H1 (cell line): Measurements from ENCODE around the gene CIBAR2. TPM values are rescaled to one million over a fixed set of nuclear protein-coding genes. Genes with fewer than 3 reads are reported as not detected.

Experiments
- CTCF ChIA-PET: fragments of 300-600 bp; sonication (Branson Sonifier 250); formaldehyde crosslinking; loops from one replicate; lab custom pipeline; 2021; ENCODE audit not compliant: partially characterized antibody; lab: Charles Lee
- POLR2A ChIA-PET: fragments of 300-600 bp; sonication (Branson Sonifier 250); formaldehyde crosslinking; loops from one replicate; lab custom pipeline; 2021; ENCODE audit warnings: inconsistent platforms; ENCODE audit not compliant: partially characterized antibody; lab: Charles Lee
- DNase-seq, 2 experiments: peaks; one replicate each; pipeline versions ENCODE4 v3.0.0 to v3.0.0-alpha.2; 2010 to 2022; ENCODE audit warnings: low spot score in 2 of 2, low read depth in 1 of 2, mixed read lengths in 1 of 2
- FAIRE-seq: peaks from 2 replicates; lab custom pipeline; 2011; peaks lifted over from hg19 to GRCh38; lab: Jason Lieb, UNC
- H2AFZ ChIP-seq: 2 replicates; pipeline ENCODE4 v1.8.1; 2012; ENCODE audit warnings: low read length, inconsistent platforms
- H2AK5ac ChIP-seq: 2 replicates; pipeline ENCODE4 v1.6.1; 2013; ENCODE audit warnings: low read depth, low read length
- H2BK120ac ChIP-seq: replicated peaks from 2 replicates; pipeline ENCODE3; 2013; ENCODE audit warnings: low read depth, low read length, inconsistent platforms
- H2BK12ac ChIP-seq: 2 replicates; pipeline ENCODE4 v1.6.1; 2013; ENCODE audit warnings: low read depth, low read length
- H2BK15ac ChIP-seq: 2 replicates; pipeline ENCODE4 v1.6.1; 2013; ENCODE audit warnings: low read length
- H2BK20ac ChIP-seq: 2 replicates; pipeline ENCODE4 v1.6.1; 2013; ENCODE audit warnings: low read length
- H2BK5ac ChIP-seq: 2 replicates; pipeline ENCODE4 v1.6.1; 2013; ENCODE audit warnings: low read depth, low read length
- H3K14ac ChIP-seq: 2 replicates; pipeline ENCODE4 v1.6.1; 2013; ENCODE audit warnings: inconsistent platforms; ENCODE audit not compliant: insufficient read length
- H3K18ac ChIP-seq: 2 replicates; pipeline ENCODE4 v1.6.1; 2013; ENCODE audit warnings: low read length; ENCODE audit errors: extremely low read depth
- H3K23ac ChIP-seq: 2 replicates; pipeline ENCODE4 v1.6.1; 2013; ENCODE audit warnings: inconsistent platforms; ENCODE audit not compliant: insufficient read length
- H3K23me2 ChIP-seq: 2 replicates; pipeline ENCODE4 v1.6.1; 2013; ENCODE audit warnings: low read depth, low read length
- H3K27ac ChIP-seq: 2 replicates; pipeline ENCODE4 v1.6.1; 2011; ENCODE audit warnings: low read depth, low read length, inconsistent platforms
- H3K27me3 ChIP-seq, 4 experiments: replicated peaks in 1 of 4; 1 replicate in 1 of 4; 2 replicates in 3 of 4; pipeline versions ENCODE4 v1.6.1 to v1.8.1; 2011 to 2013; ENCODE audit warnings: low read length in 3 of 4, mild to moderate bottlenecking in 3 of 4, inconsistent platforms in 2 of 4, mixed read lengths in 2 of 4, moderate library complexity in 1 of 4; ENCODE audit not compliant: control insufficient read depth in 3 of 4, insufficient read depth in 3 of 4; ENCODE audit errors: extremely low read depth in 1 of 4
- H3K36me3 ChIP-seq, 4 experiments: 2 replicates each; pipeline versions ENCODE4 v1.6.1 to v1.8.1; 2011 to 2013; ENCODE audit warnings: mild to moderate bottlenecking in 4 of 4, low read length in 3 of 4, moderate library complexity in 2 of 4, control low read depth in 1 of 4, inconsistent platforms in 1 of 4; ENCODE audit not compliant: insufficient read depth in 4 of 4, control insufficient read depth in 2 of 4
- H3K4ac ChIP-seq: replicated peaks from 2 replicates; pipeline ENCODE3; 2013; ENCODE audit warnings: low read length, low read depth, mixed read lengths, inconsistent platforms; ENCODE audit not compliant: insufficient read length
- H3K4me1 ChIP-seq, 4 experiments: replicated peaks in 1 of 4; 1 replicate in 1 of 4; 2 replicates in 3 of 4; pipeline versions ENCODE4 v1.6.1 to v1.8.1; 2011 to 2013; ENCODE audit warnings: low read length in 3 of 4, inconsistent platforms in 2 of 4, mixed read lengths in 1 of 4; ENCODE audit not compliant: insufficient read depth in 4 of 4, control insufficient read depth in 3 of 4
- H3K4me2 ChIP-seq, 2 experiments: 2 replicates each; pipeline versions ENCODE4 v1.6.1 to v1.8.1; 2011 to 2013; ENCODE audit warnings: low read depth in 2 of 2, low read length in 2 of 2, control low read depth in 1 of 2, inconsistent platforms in 1 of 2, mild to moderate bottlenecking in 1 of 2; ENCODE audit not compliant: insufficient read depth in 1 of 2
- H3K4me3 ChIP-seq, 4 experiments: fragments of 200-600, 300-600 bp in 1 of 4; sonication (generic), shearing (Covaris generic), sonication (Bioruptor Twin) in 1 of 4; 2 replicates each; pipeline versions ENCODE4 v1.5.1 to v1.8.1; 2011 to 2016; ENCODE audit warnings: low read length in 4 of 4, low read depth in 3 of 4, control low read depth in 2 of 4, inconsistent platforms in 2 of 4, mild to moderate bottlenecking in 2 of 4, mixed read lengths in 1 of 4, moderate library complexity in 1 of 4; ENCODE audit not compliant: insufficient read depth in 2 of 4; ENCODE audit errors: extremely low read depth in 1 of 4
- H3K56ac ChIP-seq: replicated peaks from 2 replicates; pipeline ENCODE3; 2013; ENCODE audit warnings: low read depth, mild to moderate bottlenecking, mixed read lengths, low read length, inconsistent platforms; ENCODE audit not compliant: insufficient read length
- H3K79me1 ChIP-seq: 2 replicates; pipeline ENCODE4 v1.6.1; 2013; ENCODE audit warnings: low read depth, low read length, control low read depth
- H3K79me2 ChIP-seq, 2 experiments: 2 replicates each; pipeline versions ENCODE4 v1.6.1 to v1.8.1; 2012 to 2013; ENCODE audit warnings: low read length in 2 of 2, mild to moderate bottlenecking in 2 of 2, inconsistent platforms in 1 of 2; ENCODE audit not compliant: insufficient read depth in 2 of 2, control insufficient read depth in 1 of 2
- H3K9ac ChIP-seq, 4 experiments: replicated peaks in 1 of 4; 1 replicate in 1 of 4; 2 replicates in 3 of 4; pipeline versions ENCODE4 v1.6.1 to v1.8.1; 2011 to 2013; ENCODE audit warnings: low read depth in 3 of 4, low read length in 3 of 4, control low read depth in 2 of 4, mild to moderate bottlenecking in 2 of 4, moderate library complexity in 2 of 4, inconsistent platforms in 1 of 4; ENCODE audit errors: extremely low read depth in 1 of 4
- H3K9me3 ChIP-seq, 2 experiments: 2 replicates each; pipeline versions ENCODE4 v1.6.1 to v1.8.1; 2012 to 2013; ENCODE audit warnings: mild to moderate bottlenecking in 2 of 2, moderate library complexity in 2 of 2, control low read depth in 1 of 2, inconsistent platforms in 1 of 2, low read depth in 1 of 2, low read length in 1 of 2, mixed read lengths in 1 of 2; ENCODE audit not compliant: insufficient read depth in 2 of 2
- H4K20me1 ChIP-seq, 2 experiments: replicated peaks in 1 of 2; 2 replicates each; pipeline versions ENCODE3 to v1.8.1; 2011 to 2013; ENCODE audit warnings: inconsistent platforms in 2 of 2, low read length in 2 of 2, mild to moderate bottlenecking in 1 of 2; ENCODE audit not compliant: insufficient read depth in 2 of 2, control insufficient read depth in 1 of 2
- H4K5ac ChIP-seq: 2 replicates; pipeline ENCODE4 v1.6.1; 2013; ENCODE audit warnings: low read length, low read depth, mixed read lengths, inconsistent platforms; ENCODE audit not compliant: insufficient read length
- H4K8ac ChIP-seq: 2 replicates; pipeline ENCODE4 v1.8.0; 2013; ENCODE audit warnings: mild to moderate bottlenecking, moderate library complexity, low read length, inconsistent platforms; ENCODE audit not compliant: insufficient read depth; ENCODE audit errors: extremely low read depth
- H4K91ac ChIP-seq: replicated peaks from 2 replicates; pipeline ENCODE3; 2013; ENCODE audit warnings: low read length, mixed read lengths, inconsistent platforms; ENCODE audit not compliant: insufficient read length
- ASH2L ChIP-seq: fragments of 200-600, 300-600 bp; sonication (generic); IDR thresholded peaks from one replicate; pipeline ENCODE4 v1.7.1; 2017; ENCODE audit warnings: low read length
- BACH1 ChIP-seq: IDR thresholded peaks from 2 replicates; pipeline ENCODE4 v1.6.1; 2012; ENCODE audit warnings: low read length, improper control_type of control experiment
- CEBPB ChIP-seq: IDR thresholded peaks from 2 replicates; pipeline ENCODE4 v1.6.1; 2012; ENCODE audit warnings: low read depth, low read length
- CREB1 ChIP-seq: IDR thresholded peaks from 2 replicates; pipeline ENCODE4 v1.6.1; 2012; ENCODE audit warnings: inconsistent platforms
- GABPA ChIP-seq: IDR thresholded peaks from 2 replicates; pipeline ENCODE4 v1.6.1; 2011; ENCODE audit warnings: mild to moderate bottlenecking, low read length, moderate library complexity, borderline replicate concordance; ENCODE audit not compliant: insufficient read depth
- TEAD4 ChIP-seq: IDR thresholded peaks from 2 replicates; pipeline ENCODE4 v1.6.1; 2012; ENCODE audit warnings: low read depth, low read length, inconsistent platforms, mixed read lengths
- YY1 ChIP-seq: IDR thresholded peaks from 2 replicates; pipeline ENCODE4 v1.6.1; 2011; ENCODE audit warnings: low read depth, mild to moderate bottlenecking, low read length
- WGBS, 2 experiments: shearing (Covaris generic) in 1 of 2; methylation state at CpG; one replicate each; pipeline versions ENCODE4 v1.1.6 to v1.1.7; 2013 to 2015; ENCODE audit warnings: low lambda C conversion rate in 2 of 2, mixed read lengths in 2 of 2, inconsistent platforms in 1 of 2, low coverage in 1 of 2, missing lambda C conversion rate in 1 of 2; ENCODE audit not compliant: insufficient replicate concordance in 2 of 2, insufficient coverage in 1 of 2, insufficient read length in 1 of 2; ENCODE audit errors: extremely low coverage in 1 of 2, missing lambda C conversion rate in 1 of 2; 5-methylcytosine and 5-hydroxymethylcytosine counted together
- polyA plus RNA-seq, 7 experiments: library from polyadenylated mRNA; depleted of rRNA in 3 of 7; stranded (reverse) in 5 of 7; unstranded in 2 of 7; fragments of >200 nt in 5 of 7; fragments of 200-250 nt in 2 of 7; gene quantifications; 1 replicate in 5 of 7; 2 replicates in 1 of 7; 4 replicates in 1 of 7; pipeline versions ENCODE4 v1.2.1 to v1.2.3, GENCODE V29; 2011 to 2013; ENCODE audit warnings: missing spikeins in 2 of 7, mixed read lengths in 2 of 7
- total RNA-seq: library from RNA; stranded (reverse); fragmentation: NEBNext Ultra II Directional; extraction: Animal tissue kit (Norgen Biotek cat#: 25700); gene quantifications from 2 replicates; pipeline ENCODE4 v1.2.1, GENCODE V29; 2021

The CIBAR2 gene
- total and polyA plus RNA-seq, 2 of the 8 experiments (the other 6 are each of a cell fraction or from before 2014, with no cell fraction given): 0.18 TPM; not detected in 1

DNA sequence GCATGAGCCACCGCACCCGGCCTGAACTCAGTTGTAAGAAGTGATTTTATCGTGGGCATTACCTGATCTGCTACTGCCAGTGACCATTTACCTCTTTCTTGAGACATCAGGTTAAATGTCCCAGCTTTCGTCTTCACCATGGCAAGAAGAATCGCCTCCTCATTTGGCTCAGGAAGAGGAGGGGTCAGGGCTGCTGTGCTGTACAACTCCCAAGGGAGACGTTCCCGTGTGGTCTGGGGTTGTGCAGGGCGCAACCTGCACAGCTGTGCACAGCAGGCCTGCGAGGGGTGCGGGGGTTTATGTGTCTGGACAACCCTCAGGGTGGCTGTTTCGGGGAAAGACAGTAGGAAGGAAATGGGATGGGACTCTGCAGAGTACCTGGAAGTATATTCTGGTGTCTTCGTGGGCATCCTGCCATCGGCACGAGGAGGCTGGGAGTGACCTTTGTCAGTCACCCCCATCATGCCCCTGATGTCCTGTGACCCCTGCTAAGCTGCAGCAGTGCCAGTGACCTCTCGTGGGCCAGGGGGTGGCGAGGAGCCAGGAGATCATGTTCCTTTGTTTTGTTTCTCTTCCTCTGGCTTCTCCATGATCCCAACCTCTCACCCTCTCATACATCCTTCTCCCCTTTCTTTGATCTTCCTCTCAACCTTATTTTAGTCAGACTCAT lies 27.3 kb downstream of the CIBAR2 start:
- H3K56ac ChIP-seq: no peak overlapping the region
- H3K79me2 ChIP-seq: no peaks in the 10 kb centered on the region
- no peaks in the 10 kb centered on the region for H3K79me1 ChIP-seq
- no peak overlapping the region for H2BK15ac ChIP-seq
- ChIA-PET CTCF (interaction anchor here (0.6 to 4.4 kb wide), 14 partner anchors 8 to 642 kb away, joined by 3 to 29 read pairs (median 7); partner anchors contain the start of gene KIAA0513), POLR2A (no interaction called here)
- no peak overlapping the region for H4K5ac ChIP-seq
- H3K9me3 ChIP-seq: no peaks in the 10 kb centered on the region
- no peak overlapping the region for H3K27ac ChIP-seq
- H2BK5ac ChIP-seq: no peak overlapping the region
- peaks cover 7% of the 10 kb centered on the region; the same call in 1 of the 2 replicates for H3K23me2 ChIP-seq
- no peak overlapping the region for H3K23ac ChIP-seq
- H2AK5ac ChIP-seq: no peak overlapping the region
- no peaks in the 10 kb centered on the region for H3K36me3 ChIP-seq
- no peak overlapping the region for H2BK12ac ChIP-seq
- no peak overlapping the region for H4K8ac ChIP-seq
- no peak overlapping the region for H3K14ac ChIP-seq
- no peak overlapping the region for H3K9ac ChIP-seq
- no peak overlapping the region for H3K4me2 ChIP-seq
- H4K20me1 ChIP-seq: peaks cover 0 to 2% of the 10 kb centered on the region in 2 experiments
- H4K91ac ChIP-seq: no peak overlapping the region
- WGBS, 2 experiments: 91% methylated on average over 16 of the region's 16 CpGs; no CpG with 5 or more reads in 1 of the 2 experiments
- H2BK120ac ChIP-seq: no peak overlapping the region
- FAIRE-seq (no peak), DNase-seq (no peak)
- no peak overlapping the region for H3K18ac ChIP-seq
- no peak overlapping the region for H3K4me3 ChIP-seq
- H2AFZ ChIP-seq: no peak overlapping the region
- H3K4ac ChIP-seq: no peak overlapping the region
- H3K27me3 ChIP-seq: peaks cover 8 to 51% (median 41%) of the 10 kb centered on the region in 4 experiments
- peaks cover 12 to 30% (median 25%) of the 10 kb centered on the region in 4 experiments for H3K4me1 ChIP-seq
- H2BK20ac ChIP-seq: peak overlapping the region; percentile 21; the same call in 1 of the 2 replicates
- no peak for TF ChIP-seq CEBPB
- TF ChIP-seq TEAD4: no peak
- no peak for TF ChIP-seq YY1
- no peak for TF ChIP-seq GABPA
- TF ChIP-seq ASH2L: no peak
- no peak for TF ChIP-seq CREB1
- no peak for TF ChIP-seq BACH1
